Inflammatory macrophage (primary cell): ENCODE data around the gene SORCS2.

ENCODE experiments used
- DNase-seq, 2 donors: peaks; one replicate each; pipeline ENCODE4 v3.0.0-alpha.2; 2020 to 2022

Gene SORCS2

DNA sequence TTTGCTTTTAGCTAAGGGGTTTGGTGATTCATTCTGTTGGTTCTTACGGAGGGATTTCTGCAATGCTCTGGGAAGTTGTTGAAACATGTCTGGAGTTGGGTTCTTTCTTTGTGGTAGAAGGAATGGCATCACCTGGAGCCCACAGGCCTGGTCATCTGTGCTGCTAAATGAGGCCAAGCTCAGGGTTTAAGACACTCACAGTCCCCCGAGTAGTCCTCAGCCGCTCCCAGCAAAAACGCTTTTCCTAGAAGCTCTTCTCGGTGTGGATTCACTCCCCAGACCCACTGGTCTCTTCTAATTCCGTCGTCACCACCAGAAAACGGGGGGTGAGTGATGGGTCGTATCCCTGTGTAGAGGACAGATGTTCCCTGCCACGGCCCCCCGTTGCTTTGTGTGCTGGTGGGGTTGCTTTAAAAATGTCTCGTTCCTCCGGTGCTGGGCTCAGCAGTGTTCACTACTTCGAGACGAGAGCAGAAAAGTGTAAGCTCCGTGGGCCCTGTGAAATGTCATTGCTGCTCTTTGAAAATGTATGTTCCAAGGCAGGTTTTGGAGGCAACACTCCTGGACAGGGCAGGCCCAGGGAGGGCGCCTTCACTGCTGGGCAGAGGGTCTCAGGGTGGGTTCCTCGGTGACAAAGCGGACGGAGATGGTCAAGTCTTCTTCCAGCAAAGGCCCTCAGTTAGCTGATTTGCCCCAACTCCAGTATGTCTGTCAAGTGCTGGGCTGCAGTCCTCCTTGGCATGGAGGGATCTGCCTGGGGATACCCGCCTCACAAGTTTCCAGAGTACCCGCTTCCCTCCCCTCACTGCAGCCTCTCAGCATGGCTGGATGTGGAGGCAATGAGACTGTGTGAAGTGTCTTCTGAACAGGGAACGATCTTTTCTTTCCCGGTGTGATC, 205.1 kb downstream of the SORCS2 start:
- no peak for DNase-seq

DNA sequence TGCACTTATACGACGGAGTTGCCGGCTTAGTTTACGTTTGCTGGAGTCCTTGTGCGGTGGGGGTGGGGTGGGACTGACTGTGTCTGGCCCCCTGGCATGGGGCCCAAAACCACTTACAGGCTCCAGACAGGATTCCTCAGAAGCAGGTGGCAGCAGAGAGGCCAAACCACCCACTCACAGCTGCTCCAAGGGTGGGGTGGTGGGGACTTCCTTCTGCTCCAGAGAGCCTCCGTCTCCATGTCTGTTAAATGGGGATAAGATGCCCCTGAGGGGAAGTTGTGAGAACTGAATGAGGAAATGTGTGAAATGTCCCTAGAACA, 205.7 kb downstream of the SORCS2 start:
- DNase-seq = peak; percentile 4 to 11

DNA sequence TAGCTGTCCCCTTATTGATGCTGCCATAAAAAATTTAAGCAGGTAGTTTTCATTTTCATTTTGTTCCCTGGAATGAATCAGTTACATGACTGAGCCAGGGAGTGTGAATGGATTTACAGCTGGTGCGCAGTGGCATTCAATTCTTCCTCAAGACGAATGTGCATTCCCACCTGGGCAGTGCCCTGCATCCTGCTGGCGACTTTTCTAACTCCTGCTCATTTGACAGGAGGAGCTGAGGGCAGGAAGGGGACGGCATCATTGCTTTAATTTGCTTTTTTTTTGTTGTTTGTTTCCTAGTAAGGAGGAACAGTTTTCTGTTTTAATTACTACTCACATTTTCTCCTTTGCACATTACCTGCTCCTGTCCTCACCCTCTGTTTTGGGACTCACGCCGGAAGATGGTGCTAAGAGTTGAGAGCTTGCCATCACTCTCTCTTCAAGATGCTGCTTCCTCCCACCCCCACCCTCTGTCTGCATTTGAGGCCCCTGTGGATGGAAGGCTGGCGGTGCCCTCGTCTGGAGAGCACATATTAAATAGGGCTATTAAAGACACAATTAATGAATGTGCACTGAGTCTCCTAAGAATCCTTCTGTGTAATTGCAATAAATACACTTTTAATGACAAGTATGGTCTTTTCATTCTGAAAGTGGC, 206.6 kb downstream of the SORCS2 start:
- no peak for DNase-seq

DNA sequence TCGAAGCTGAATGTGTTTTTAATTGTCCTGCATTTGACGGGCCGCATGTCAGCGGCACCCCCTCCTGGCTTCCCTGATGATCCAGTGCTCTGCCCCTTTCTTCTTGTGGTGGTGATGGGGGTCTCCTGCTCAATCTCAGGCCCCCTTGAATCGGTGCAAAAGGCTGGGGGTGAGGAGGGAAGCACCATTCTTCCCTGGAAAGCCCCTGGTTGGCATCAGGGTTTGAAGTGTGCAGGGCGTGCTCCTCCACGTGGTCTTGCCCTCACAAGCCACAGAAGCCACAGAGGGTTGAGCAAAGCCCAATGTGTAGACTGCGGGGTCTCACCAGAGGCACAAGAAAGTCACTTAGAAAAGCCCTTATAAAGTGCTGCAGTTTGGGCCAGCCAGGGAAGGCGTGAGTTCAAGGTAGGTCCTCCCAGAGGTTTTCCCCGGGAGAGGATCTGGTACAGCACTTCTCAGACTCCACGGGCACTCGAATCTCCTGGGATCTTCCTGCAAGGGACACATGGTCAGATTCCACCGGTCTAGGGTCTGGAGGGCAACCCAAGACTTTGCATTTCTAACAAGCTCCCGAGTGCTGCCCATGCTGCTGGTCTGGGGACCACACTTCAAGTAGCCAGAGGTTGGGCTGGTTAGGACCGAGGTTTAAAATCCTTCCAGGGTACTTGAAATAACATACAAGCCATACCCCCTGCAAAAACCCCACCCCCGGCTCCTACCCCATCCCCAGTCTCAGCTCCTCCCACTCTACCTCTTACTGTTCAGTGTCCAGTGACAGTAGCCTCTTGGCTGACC, 207.3 kb downstream of the SORCS2 start:
- DNase-seq = no peak

DNA sequence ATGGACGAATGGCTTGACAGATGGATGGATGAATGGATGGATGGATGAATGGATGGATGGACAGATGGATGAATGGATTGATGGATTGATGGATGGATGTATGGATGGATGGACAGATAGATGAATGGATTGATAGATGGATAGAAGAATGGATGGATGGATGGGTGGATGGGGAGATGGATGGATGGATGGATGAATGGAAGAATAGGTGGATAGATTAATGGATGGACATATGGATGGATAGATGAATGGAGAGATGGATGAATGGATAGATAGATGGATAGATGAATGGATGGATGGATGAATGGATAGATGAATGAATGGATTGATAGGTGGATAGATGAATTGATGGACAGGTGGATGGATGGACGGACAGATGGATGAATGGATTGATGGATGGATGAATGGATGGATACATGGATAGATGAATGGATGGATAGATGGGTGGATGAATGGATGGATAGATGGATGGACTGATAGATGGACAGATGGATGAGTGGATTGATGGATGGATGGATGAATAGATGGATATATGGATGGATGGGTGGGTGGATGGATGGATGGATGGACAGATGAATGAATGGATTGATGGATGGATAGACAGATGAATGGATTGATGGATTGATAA, 208.4 kb downstream of the SORCS2 start:
- no peak for DNase-seq

DNA sequence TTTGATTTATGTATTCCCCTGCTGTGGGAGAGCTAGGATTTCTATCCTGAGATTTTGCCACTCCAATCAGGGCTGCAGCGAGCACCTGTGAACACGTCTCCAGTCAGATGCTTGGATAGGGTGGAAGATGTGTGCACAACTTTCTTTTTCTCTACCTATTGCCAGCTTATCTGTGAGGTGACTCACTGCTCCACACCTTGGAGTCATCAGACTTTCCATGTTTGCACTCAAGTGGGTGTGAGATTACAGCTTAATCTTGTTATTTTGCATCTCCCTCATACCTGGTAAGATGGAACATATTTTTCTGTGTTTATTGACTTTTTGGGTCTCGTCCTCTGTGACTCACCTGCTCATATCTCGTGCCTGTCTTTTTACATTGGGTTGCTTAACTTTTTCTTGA, 210.2 kb downstream of the SORCS2 start:
- DNase-seq = no peak

DNA sequence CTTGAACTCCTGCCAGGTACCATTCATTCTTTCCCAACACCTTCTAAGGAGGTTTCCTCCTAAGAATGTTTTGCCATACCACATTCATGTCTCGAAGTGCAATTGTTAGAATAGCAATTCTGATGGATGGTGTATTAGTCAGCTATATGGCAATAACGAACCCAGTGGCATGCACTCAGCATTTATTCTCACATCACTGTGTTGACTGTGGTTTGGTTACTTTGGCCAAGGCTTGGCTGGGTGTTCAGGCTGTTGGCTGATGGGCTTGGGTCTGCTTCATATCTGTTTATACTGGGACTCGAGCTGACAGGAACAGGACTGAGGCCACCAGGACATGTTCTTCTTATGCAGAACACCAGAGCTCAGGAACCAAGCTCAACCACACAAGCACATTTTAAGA, 210.7 kb downstream of the SORCS2 start:
- no peak for DNase-seq

DNA sequence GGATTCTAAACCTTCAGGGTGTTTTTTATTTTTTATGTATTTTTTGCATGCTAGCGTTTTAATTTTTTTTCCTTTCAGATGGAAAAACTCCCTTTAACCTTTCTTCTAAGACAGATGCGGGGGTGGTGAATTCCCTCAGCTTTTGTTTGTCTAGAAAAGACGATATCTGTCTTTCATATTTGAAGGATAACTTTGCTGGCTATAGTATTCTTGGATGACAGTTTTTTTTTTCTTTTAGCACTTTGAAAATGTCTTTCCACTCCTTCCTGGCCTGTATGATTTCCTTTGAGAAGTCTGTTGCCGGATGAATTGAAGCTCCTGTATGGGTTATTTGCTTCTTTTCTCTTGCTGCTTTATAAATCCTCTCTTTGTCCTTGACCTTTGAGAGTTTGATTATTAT, 215.8 kb downstream of the SORCS2 start:
- no peak for DNase-seq

DNA sequence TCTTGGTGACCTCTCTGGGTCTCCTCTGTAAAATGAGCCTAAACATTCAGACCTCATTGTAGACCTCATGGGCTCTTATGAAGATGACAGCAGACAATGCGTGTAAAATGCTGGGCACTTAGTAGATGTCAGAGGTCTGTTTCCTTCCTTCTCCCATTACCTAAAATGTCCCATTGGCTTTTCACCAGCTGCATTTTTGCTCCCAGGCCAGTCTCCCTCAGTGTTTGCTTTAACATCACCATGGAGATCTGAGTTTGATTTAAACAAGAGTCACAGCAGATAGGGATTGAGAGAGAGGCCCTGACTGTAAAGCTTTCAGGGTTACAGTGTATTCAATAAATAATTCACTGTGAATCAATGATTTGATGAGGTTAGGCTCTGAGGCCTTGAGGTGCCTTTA, 218.1 kb downstream of the SORCS2 start:
- no peak for DNase-seq

DNA sequence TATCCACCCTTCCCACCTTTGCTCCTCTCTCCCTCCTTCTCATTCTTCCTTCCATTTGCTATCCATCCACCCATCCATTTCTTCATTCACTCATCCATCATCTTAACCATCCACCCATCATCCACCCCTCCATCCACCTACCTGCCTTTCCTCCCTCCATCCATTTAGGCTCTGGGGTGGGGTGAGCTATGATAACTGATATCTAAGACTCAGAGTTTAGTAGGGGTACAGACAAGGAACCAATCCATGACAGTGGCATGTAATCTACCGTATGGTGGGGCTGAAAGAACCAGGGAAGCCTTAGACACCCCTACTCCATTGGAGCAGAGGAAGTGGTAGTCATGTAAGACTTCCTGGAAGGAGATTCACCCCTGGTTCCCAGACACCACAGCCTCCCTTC, 219.2 kb downstream of the SORCS2 start:
- DNase-seq = no peak

DNA sequence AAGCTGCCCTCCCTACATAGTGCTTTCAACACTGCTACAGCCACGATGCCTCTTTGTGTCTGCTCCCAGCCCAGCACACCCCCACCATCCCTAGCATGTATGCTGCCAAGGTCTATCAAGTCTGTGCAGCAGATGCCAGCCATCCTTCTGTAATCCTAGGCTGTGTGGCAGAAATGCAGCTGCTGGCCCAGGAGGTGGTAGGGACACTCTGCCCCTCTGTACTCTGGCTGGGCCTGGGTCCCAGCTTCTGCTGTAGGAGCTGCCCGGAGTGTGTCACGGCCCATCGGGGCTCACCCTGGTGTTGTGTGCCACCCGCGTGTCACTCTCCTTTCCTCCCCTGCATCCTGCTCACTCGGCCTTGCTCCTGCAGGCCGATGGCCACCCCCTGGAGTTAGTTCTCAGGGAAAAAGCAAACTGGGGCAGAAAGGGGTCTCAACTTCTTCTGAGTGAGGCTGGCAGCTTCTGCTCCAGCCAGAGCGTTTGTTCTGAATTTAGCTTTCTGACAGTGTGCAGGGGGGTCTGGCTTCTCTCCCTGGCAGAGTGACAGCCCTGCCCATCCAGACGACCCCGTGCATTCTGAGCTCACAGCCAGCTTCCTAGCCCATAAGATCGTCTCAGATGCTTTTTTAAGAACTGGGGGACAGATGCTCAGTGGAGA, 219.7 kb downstream of the SORCS2 start:
- no peak for DNase-seq

DNA sequence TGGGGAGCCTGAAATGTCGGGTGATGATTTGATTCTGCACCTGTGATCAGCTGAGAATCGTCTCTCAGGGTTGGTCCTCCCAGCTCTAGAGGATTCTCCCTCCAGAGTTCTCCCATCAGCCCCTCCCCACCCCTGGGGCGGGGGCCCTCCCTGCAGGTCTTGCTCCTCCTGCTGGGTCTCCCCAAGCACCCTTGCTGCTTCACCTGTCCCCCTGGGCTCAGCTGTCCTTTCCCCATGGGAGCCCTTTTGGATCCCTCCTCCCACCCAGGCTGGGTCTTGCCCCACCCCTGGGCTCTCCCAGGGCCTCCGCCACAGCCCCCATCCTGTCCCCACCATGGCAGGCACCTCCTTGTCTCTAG, 220.2 kb downstream of the SORCS2 start:
- no peak for DNase-seq

DNA sequence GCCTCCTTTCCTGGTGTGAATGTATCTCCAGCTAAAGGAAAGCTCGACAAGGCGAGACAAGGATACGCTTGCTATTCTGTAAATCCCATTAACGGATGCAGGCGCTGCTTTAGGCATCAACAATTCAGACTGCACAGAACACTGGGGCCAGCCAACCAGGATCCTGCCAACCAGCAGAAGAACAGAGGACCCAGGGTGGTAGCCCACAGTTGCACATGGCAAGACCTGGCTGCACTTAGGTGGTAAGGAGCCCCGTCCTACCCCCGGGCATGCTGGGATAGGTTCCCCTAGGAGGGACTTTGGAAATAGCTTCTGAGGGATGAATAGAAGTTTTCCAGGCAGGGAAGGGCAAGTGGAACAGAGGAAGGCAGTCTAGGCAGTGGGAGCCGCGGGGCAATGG, 221.7 kb downstream of the SORCS2 start:
- no peak for DNase-seq

DNA sequence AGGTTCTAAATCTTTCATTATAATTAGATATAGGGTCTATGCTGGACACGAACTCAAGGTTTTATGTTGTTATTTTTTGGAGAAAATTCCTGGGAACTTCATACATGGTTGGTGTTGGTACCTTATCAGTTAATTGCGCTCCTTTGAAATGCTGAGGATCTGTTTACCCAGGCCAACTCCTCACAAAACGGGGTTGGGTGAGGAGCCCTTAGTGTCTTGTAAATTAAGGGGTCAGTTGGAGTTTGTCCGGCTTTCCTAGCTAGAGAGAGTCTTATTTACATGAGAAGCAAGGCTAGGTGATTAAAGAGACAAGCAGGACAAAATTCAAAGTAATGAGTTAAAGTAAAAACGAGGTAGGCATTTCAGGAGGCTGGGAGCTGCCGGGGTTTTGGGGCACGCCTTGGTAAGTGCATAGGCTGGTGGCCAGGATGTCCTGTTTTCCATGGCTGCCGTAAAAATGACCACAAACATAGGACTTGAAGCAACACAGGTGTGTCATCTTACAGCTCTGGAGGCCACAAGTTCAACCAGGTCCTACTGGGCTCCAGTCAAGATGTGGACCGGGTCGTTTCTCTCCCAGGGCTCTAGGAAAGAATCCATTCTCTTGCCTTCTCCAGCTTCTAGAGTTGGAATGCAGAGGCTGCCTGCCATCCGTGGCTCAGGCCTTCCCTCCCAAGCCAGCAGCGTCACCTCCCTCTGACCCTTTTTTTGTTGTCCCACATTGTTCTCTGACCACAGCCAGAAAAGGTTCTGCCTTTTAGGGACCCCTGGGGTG, 222.6 kb downstream of the SORCS2 start:
- no peak for DNase-seq

DNA sequence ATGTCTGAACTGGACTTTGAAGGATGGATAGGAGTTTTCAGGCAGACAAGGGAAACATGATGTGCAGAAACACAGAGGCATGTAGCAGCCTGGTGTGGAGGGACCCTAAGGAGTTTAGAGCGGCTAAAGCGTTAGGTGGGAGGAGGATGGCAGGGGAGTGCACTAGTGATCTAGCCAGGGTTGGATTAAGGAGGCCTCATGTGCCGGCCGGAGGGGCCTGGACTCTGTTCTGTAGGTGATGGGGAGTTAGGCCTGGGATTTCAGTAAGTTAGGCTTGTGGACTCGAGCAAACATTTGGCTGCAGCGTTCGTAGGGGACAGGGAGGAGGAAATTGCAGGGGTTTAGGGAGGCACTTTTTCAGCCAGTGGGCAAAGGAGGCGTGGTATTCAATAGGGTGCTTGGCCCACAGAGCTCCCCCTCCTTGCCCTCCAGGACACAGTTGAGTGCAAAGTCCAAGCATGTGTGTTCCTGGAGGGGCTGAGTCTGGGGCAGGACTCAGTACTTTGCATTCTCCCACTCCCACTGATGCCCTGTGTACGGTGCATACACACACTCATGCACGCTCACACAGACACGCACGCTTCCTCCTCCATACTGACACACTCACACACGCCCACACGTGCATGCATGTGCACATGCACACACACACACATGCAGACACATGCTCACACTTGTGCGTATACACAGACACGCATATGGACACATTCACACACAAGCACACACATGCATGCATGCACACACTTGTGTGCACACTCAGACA, 223.8 kb downstream of the SORCS2 start:
- no peak for DNase-seq

DNA sequence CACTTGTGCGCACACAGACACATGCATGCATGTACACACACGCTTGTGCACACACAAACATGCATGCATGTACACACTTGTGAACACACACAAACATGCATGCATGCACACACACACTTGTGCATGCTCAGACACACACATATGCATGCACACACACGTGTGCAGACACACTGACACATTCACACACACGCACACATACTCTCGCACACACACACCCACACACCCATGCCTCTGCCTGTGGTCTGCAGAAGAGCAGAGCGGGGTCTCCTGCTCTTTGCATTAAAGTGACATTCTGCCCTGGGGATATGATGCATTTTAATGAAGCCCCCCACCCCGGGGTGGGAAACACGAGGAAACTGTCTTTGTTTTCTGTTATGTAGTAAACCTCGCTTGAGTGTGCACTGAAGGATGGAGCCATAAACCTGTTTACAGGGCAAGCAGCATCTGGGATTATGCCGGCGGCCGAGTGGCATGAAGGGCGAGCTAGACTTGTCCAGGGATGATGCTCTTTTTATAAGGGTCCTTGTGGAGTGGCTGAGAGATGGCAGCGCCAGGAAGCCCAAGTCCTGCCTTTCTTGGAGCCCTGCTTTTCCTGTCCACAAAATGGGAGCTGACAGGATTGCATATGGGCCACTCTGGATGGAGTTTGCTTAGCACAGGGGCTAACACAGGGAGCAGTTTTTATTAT, 224.6 kb downstream of the SORCS2 start:
- no peak for DNase-seq

DNA sequence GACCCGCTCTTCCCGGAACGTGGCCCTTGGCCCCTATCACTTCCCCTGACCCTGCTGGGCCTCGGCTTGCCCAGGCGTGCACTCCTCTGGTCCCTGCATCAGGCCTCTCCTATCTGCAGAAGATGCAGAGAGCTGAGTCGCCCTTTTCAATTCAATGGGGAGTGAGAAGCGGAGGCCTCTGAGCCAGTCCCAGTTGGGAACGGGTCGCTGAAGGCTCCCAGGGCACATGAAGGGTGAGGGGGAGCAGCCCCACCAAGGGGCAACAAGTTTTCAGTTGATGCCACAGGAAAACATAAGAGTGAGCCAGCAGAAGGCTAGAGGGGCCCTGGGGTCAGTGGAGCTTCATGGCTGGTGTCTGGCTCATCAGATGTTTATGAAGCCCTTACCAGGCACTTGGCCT, 225.3 kb downstream of the SORCS2 start:
- no peak for DNase-seq

DNA sequence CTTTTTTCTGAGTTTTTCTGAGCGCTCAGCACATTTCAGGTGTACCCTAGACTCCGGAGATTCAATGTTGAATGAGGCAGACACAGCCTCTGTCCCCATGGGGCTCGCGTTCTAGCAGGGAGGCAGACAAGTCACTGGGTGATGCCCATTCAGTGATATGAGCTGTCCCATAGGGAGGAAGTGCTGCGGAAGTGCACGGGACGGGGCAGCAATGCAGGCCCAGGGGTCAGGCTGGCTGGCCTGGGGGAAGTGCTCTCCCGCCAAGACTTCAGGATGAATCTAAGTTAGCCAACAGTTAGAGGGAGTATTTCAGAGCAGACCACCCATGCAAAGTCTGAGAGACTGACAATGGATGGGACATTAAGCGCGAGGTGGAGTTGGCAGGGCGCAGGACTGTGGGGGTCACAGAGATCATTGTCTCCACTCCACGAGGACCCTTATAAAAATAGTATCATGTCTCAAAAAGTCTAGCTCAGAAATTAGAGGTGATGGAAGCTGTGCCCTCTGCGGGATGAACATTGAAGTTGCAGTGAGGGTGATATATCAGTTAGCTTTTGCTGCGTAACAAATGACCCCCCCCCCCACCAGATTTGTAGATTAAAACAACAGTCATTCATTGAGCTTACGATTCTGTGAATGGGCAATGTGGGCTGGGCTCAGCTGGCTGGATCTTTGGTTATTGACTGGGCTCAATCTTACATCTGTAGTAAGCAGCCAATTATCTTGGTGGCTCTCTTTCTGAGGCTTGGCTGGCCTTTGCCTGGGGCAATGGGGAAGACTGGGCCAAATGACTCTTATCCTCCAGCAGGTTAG, 226.0 kb downstream of the SORCS2 start:
- DNase-seq = no peak

DNA sequence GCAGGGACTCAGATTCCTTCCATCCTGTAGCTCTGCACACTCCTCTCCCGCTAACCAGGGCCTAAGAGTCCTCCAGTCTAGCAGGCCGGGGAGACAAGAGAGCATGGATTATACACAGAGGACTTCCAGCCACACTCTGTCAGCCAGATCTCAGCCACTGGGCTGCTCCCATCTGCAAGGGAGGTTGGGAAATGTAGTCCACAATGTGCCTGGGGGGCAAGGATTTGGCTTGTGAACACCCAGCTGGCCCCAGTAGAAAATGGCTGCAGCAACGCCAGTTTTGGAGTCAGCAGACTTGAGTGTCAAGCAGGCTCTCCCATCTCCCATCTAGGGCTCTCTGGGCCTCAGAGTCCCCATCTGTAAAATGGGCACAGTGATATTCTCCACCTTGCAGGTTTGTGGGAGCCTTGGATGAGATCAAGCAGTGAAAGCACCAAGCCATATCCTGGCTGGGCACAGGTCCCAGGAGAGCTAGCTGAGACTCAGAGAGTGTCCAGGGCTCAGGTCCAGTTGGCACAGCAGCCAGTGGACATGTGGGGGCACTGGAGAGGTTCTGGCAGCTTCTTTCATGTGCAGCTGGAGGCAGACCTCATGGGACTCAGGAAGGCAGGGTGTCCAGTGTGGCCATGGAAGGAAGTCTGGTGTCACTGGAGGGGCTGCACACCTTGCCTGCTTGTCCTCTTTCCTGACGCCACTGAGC, 227.8 kb downstream of the SORCS2 start:
- no peak for DNase-seq
